CD4-positive, alpha-beta T cell treated with Interferon gamma for 1 hour (primary cell): Measurements from ENCODE around the gene TGFBR1.

ENCODE experiments used
- DNase-seq: peaks from one replicate; pipeline ENCODE4 v3.0.0-alpha.2; 2020

The TGFBR1 gene

DNA sequence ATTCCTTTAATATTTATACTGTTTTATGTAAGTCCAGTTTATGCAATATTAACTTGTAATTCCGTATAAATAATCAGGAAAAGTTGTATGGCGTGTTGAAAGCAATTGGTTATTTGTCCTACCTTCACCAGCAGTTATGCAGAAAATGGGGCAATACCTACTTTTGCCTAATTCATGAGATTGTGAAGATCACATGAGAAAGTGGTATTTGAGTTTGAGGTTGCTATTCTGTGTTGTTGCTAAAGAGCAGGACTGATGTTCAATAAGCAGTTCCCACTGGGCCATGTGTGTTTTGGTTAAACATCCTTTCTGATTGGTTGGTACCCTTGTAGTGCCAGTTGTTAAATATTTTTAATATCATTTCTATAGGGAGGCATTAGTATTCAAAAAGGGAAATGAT is 3.2 kb downstream of the TGFBR1 start:
- DNase-seq, result no peak

DNA sequence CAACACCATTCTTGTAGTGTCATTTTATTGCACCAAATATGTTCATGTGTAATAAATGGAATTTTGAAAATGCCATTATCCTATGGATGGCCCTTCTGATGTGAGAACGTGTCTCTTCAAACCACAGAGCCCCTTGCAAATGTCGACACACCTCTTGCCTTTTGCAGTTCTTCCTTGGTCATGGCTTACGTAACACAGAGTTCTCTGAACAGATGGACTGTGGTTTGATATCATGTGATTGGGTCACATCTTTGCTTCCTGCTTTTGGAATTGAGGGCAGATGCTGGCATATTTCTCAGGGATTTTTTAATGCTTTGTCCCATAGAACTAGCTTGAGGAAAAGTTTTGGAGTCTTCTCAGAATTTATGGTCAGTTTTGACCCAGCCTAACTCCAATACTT is 4.6 kb downstream of the TGFBR1 start:
- DNase-seq, result peak; percentile 28

DNA sequence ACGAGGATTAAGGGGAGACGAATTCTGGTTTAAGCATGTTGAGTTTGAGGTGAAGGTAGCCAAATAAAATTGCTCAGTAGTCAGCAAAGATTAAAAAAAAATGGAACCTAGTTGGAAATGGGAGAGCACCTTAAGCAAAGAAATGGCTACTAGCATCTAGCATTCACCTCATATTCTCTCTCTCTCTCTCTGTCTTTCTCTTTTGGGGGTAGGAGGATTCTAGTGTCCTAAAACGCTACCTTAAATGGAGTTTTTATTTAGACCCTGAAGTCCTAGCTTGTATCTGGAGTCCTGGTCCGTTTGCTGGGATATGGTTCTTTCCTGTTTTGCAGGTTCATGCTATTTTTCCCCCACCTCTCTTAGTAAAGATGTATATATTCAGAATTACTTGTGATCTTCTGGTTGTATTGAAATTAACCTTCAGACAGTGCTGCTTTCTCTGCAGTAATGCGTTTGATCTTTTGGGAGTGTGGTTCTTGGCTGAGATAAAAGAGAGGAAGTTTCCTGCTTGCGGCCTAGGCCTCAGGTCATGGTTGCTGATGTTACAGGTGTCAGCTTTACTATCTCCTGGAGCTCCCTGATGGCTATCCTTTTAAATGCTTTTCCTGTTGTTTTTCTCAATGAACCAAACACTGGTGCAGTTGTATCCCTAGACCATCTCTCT is 8.0 kb downstream of the TGFBR1 start:
- DNase-seq, result peak; percentile 32

DNA sequence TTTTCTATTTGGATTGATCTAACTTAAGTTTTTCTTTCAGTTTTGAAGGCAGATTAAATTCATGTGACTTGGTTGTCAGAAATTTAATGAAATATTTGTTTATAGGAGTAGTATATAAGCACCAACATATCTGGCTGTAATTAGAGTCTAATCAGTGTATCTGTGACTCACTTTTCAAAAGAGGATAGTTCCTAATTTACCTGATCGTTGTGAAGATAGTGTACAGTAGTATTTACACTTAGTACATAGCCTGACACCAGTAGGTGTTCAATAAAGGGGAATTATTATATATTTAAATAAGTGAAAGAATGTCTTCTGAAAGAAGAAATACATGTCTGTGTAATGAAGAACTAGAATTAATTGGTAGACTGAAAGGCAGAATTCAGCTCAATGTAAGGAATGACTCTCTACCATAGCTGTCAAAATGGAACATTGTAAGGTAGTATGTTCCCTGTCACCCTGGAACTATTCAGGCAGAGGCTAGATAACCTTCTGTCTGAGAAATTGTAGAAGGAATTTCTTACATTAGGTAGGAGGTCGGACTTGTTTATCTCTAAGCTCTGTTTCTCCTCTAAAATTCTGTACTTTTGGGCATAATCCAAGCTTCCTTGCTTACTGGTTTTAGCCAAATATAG is 8.6 kb downstream of the TGFBR1 start:
- DNase-seq, result no peak

DNA sequence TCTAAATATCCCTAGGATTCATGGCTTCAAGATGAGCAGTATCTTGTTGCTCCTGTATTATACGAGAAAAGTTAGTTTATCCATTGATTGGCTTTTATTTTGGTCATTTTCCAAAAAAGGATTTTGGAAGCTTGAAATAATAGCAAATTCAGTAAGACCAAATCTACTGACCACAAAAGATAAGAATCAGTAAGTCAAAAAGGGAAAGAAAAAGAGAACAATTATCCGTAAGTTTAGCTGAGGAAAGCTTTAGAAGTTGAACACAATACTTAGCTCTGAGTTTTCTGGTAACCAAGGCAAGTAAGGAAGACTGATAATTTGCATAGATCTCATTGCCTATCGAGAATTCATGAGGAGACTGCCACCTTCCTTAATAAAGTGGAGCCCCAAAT is 9.1 kb downstream of the TGFBR1 start:
- DNase-seq, result no peak

DNA sequence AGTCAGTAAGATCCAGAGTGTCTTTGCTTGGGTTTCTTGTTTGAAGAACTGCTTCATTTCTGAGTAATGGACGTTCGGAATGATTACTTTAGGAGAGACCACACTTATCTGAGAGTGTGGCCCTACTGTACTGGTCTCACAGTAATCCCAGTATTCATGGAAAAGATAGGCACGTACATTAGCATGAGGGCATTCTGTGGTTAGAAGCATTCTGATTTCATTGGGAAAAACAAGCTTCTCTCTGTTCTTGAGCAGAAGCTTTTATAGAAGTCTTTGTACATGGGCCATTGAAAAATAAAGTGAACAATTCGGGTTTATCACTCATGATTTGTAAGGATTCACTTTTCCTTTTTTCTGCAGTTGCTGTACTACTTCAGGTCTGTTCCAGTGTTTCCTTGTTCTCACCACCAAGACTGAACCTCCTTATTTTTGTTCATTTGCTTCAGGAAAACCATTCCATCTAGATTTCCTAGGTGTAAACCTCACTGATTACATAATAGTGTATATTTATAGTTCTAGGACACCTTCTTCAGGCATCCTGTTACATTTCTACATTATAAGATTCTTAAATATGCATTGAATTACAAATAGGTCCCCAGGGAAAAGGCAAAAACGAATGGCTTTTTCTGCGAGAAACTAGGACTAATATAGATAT is 10.1 kb downstream of the TGFBR1 start:
- DNase-seq, result no peak

DNA sequence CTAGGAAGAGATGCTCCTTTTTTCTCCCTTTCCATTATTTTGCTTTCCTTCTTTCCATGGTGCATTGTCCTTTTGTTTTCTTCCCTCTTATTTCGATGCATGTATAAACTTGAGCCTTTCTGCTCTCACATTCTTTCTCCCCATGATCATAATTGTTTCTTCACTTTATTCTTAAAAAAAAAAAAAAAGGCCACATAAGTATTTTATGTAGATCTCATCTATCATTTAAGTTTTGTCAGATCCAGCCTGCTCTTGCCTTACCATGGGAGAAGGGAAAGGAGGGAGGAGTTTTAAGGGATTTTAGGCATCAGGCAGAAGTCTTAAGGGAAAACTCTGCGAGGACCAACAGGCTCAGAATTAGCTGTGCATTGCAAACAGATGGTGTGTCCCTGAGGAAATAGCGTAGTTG is 11.1 kb downstream of the TGFBR1 start:
- DNase-seq, result no peak

DNA sequence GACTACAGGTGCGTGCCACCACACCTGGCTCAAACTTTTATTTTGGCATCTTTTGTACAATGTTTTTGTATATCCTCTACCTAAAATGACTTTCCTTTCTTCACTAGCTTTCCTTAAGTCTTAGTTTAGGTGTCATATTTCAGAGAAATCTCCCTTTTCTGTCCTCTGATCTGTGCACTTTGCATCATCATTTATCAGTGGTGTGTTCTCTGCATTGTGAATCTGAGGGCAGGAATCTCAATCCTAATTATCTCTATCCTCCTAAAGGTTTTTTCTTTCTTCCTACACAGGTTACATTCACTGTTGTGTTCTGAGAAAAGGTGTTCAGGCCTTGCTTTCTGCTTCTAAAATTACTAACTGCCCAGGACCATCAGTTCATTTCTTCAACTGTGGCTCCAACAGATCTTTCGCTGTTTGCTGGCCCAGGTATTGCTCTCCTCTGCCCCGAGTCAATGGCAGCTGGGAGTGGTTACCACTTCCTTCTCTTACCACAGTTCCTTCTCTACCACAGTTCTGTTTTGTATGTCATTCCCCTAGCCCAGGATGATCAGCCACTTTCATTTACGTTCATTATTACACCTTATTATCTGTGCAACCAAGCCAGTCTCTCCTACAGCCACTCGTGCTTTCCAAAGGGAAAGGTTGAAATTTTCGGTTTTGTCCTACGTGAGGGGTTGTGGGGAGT is 14.0 kb downstream of the TGFBR1 start:
- DNase-seq, result peak; percentile 43

DNA sequence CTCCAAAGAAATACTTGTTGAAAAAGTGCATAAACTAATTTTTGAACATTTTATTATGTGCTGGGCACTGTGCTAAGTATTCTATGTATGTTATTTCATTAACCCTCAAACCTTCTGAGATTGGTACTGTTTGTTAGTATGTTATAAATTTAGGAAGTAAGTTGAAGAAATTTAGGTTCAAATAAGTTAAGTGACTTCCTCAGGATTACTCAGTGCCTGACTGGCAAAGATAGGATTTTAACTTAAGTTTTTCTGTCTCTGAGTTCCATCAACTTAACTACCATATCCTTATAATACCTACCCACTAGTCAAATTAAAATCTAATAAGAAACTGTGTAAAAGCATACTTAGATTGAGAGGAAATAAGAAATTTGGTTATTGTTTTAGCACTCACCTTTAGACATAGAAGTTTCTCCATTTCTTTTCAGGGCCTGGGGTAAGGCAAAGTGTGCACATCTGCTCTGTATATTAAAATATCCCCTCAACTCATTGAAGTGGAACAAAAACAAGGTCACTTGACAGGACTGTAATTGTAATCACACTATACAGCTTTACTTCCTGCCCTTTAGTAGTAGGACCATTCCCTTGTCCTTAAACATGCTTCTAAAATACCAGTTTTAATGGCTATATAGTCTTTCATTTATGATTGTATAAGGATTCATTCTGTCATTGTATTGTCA is 15.2 kb downstream of the TGFBR1 start:
- DNase-seq, result no peak

DNA sequence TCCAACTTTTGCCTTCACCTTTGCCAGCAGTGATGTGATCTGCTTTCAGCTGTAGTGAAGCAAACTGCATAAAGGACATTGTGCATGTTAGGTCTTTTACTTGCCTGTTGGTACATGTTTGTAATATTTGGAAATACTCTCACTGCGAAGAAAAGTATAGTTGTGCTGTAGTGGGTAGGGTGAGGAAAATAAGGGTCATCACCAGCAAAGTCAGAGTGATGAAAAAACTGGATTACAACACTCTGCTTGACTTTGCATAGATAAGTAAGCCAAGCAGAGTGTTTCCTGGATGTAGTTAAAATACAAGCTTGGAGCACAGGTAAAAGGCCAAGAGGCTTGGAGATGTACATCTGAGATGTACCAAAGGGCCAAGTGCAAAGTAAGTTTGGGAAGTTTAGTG is 16.7 kb downstream of the TGFBR1 start:
- DNase-seq, result no peak

DNA sequence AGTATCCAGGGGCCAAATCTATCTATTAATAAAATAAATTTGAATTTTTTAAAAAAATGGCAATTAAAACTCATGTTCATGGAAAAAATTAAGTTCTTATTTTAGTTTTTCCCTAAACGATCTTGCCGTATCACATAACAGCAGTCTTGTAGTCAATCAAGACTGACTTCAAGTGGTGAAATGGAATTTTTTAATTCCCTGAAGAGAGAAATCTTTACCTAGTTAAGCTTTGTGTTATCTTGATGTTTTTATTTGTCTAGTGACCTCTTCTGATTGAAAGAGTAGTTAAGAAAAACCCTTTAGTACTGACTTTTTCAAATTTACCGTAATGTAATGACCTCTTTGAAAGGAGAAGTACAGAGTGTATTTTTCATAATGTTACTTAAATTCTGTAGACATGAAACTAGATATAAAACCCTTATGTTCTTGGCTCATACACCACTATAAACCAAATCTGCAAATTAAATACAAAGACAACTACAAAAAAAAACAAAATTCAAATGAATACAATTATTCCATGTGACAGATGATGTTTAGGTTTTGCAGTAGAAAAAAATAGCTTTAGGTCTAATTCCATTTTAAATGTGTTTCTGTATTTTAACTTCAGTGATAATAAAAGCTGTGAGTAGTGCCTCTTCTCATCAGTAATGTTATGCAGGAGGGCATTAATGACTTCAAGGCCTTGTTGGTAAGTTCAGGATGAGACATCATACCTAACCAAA is 19.8 kb downstream of the TGFBR1 start:
- no peak for DNase-seq

DNA sequence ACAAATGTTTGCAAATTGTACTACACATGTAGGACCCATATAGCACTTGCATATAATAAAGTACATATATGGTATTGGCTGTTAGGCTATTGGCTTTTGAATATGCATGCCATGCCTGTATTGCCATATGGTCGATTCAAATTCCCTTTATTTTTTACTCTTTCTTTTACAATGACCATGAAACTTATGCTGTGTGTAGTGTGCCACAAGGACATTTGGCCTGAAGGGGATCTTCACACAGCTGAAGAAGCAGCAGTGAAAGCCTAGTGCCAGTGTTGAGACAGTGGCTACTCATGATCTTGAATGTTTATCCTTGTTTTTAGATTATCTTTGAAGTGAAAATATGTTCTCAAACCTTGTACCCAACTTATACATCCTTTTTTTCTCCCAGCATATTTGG is 20.5 kb downstream of the TGFBR1 start:
- DNase-seq, result no peak

DNA sequence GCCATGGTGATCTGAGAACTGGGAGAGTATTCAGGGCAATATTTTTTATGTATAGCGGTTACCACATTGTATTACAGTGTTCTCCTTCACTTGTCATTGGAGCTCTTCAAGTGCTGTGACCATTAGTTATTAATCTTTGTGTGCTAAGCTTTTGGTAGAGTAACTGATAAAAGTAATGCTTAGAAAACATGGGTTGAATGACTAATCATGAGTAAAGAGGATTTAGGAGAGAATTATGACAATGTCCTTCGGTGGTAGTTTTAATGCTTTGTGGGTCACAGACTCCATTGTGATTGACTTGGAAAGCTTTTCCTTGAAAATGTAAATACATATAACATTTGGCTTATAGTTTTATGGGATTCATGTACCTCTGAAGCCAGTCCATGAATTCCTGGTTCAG is 21.4 kb downstream of the TGFBR1 start:
- DNase-seq, result no peak

DNA sequence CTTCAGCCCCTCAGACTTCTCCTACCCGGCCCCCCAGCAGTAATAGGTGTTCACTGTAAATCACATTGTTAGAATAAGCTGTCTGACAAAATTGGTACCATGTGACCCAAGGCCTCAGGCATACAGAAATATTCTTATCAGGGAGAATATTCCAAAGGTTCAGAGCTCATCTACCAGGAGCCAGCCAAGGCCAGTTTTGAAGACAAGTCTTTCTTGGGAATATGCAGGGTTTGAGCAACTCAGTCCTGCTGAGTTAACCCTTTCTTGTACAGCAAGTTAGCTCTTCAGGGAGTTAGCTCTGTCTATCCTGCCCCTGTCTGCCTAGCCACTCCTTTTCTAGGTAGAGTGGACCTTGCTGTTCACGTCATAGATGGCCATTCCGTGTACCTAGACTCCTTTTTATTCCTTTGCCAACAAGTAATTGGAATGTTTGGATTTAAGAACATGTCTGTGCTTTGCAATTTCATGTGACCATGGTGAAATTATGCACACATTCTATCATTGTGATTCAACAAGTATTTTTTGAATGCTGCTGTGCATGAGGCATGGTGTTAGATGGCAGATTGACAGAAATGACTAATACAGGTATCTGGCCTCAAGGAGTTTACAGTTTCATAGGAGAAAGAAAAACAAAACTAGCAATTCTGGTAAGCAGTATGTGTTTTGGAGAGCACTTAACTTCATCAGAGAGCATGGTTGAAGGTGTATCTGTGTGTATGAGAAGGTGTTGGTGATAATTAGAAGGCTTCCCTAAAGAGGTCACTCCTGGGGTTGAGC is 22.6 kb downstream of the TGFBR1 start:
- DNase-seq, result no peak

DNA sequence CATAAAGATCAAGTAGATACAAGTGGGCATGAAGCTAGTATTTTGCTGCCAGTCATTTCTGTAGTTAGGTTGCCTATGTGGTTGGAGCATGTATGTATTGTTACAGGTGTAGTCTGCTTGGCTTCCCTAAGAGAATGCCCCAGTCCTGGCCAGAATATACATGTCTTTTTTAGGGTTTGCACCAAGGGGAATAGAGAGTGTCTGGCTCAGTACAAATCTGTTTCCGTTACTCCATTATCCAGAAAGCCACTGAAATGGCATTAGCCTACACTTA is 23.2 kb downstream of the TGFBR1 start:
- DNase-seq, result no peak

DNA sequence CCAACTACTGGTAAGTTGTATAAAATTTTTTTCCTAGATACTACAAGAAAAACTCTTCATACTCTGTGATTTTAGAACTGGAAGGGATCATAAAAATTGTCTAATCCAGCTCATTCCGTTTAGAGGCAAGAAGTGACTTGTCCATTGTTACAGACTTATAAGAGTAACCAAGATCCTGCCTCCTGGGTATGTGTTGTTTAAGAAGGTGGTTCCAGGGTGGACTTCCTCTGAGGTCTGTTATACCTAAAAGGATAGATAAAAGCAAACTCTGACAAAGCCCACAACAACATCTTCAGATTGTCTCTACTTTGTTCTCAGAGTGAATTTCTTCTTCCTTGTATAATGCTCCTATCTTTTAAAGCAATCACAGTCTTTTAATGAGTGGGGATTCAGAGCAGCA is 24.2 kb downstream of the TGFBR1 start:
- DNase-seq, result no peak

DNA sequence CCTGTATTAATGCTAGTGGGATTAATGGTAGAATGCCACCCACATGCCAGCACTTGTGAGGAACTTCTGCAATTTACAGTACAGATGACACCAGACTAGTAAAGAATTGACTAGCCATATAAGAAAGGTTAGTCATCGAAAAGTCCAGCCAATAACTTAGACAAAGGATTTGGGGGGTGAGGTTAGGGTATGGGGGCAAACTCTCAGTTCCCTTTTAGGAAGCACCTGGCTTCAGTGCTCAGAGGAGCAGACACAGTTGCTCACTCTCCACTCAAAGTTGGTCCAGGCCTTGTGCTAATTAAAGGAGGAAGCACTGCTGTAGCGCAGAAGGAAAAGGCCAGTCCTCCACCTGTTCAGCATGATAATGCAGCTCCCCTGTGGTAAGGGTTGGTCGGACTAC is 25.2 kb downstream of the TGFBR1 start:
- DNase-seq, result peak; percentile 24

DNA sequence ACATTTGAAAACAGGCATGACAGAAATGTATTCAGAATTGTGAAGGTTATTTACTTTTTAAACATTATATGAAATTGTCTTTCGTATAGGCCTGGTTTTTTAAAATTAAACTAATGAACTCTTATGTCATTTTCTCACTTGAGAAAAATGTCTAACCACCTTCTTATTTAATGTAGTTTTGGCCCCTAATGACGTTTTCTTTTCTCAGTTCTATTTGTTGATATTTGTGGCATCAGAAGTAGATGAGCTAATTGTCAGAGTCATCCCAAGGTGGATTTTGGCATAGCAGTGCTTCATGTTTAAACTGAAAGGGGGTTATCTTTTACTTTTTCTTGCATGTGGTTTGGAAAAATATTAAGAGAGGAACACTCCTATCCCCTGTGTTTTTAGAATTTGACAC is 28.2 kb downstream of the TGFBR1 start:
- no peak for DNase-seq

DNA sequence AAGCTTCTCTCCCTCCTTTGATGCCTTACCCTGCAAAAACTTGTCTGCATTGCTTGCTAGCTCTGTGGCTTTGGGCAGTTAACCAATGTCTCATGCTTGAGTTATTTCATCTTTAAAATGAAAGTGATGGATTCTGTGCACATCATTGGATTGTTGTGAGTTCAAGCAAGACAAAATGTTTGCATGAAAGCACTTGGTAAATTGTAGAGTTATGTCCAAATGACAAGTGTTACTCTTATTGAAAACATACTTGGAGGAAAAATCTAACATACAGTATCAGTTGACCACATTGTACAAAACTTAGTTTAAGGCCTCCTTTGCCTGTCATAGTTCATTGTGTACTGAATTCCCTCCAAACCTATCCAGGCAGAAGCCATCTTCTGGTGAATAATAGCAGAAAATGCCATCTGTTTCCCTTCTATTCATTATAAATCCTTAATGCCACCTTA is 30.0 kb downstream of the TGFBR1 start:
- DNase-seq, result no peak

DNA sequence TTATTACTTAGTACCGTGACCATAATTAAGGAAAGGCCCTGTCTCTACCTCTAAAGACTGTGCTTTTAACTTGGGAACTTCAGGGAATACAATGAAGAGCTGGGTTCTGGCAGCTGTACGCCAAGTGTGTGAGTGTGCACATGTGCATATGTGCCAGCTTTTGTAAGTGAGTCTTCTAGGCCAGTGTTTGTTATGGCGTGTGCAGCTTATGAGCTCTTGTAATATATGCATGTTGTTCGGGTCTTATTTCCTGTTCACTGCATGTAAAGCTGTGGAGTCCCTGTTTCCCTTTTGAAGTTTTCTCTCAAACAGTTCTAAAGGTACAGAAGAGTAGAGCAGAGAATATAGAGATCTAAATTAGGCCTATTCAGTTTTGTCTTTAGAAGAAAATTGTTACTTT is 30.5 kb downstream of the TGFBR1 start:
- DNase-seq, result no peak

DNA sequence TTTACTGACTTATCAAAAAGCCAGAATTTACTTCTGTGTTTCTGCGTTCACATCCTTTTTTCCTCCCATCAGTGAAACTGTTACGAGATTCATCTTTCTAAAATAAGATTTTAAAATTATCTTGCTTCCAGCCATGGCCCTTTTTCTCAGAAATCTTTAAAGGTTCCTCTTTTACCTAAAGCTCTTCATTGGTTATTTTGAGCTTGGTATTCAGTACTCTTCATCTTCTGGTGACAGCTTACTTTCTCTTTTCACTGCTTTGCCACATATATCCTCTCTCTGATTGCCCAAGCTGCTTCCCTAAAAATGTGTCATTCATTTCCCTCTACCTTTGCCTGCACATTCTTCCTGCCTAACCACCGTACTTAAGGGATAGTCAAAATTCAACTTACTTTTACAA is 32.3 kb downstream of the TGFBR1 start:
- no peak for DNase-seq

DNA sequence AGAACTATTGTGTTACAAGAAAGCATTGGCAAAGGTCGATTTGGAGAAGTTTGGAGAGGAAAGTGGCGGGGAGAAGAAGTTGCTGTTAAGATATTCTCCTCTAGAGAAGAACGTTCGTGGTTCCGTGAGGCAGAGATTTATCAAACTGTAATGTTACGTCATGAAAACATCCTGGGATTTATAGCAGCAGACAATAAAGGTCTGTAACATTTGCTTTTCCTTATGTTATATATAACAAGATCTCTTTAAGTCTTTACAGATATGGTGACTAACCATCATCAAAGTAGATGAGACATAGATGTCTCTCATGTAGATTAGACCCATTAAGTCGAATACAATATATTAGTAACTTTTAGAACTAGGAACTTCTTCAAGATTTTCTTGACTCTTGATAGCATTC is 33.0 kb downstream of the TGFBR1 start:
- DNase-seq, result no peak
